HCT116 (cell line): ENCODE results near the gene MAP1S. TPM values are rescaled to one million over a fixed set of nuclear protein-coding genes. Genes with fewer than 3 reads are reported as not detected.

Experiments
- ATAC-seq: fragments of 200-7000 bp; cut with Tn5 transposase; 2 replicates; pipeline ENCODE4 v1.9.1; 2020; ENCODE audit warnings: mild to moderate bottlenecking, moderate library complexity
- BruUV-seq: library from RNA; stranded (reverse); fragments of 400-500 nt; replicated peaks from 2 replicates; lab custom pipeline; 2021; lab: Mats Ljungman, UMichigan
- CTCF ChIA-PET: fragments of 300-600 bp; sonication (Branson Sonifier 250); formaldehyde crosslinking; loops from one replicate; lab custom pipeline; 2021; ENCODE audit warnings: antibody characterized with exemption; lab: Charles Lee
- POLR2A ChIA-PET: fragments of 300-600, 350-600 bp; sonication (Branson Sonifier 250); formaldehyde crosslinking; loops from one replicate; lab custom pipeline; 2021; ENCODE audit warnings: antibody characterized with exemption; lab: Charles Lee
- RAD21 ChIA-PET, 2 experiments: fragments of 300-600 bp; sonication (Branson Sonifier 250); formaldehyde crosslinking; loops; one replicate each; lab custom pipeline; 2023; ENCODE audit warnings: low total read pairs in 2 of 2; ENCODE audit not compliant: uncharacterized antibody in 2 of 2, unreplicated experiment in 2 of 2, low non-redundant PET in 1 of 2; lab: Charles Lee
- DNase-seq: peaks from one replicate; pipeline ENCODE4 v3.0.0-alpha.2; 2010; ENCODE audit warnings: low read depth, low spot score
- H2AFZ ChIP-seq: fragments of 200-600 bp; shearing (Covaris generic), sonication (generic); 2 replicates; pipeline ENCODE4 v1.6.1; 2017; ENCODE audit warnings: low read depth, mixed run types, mixed read lengths, antibody characterized with exemption, low read length; ENCODE audit not compliant: poor library complexity, severe bottlenecking
- H3K27ac ChIP-seq: 2 replicates; pipeline ENCODE4 v1.5.1; 2012; ENCODE audit warnings: low read depth, low read length
- H3K27me3 ChIP-seq: fragments of 200-600 bp; sonication (generic); 2 replicates; pipeline ENCODE4 v1.6.1; 2016; ENCODE audit warnings: mixed run types, low read length, mixed read lengths; ENCODE audit not compliant: insufficient read depth
- H3K36me3 ChIP-seq, 2 experiments: fragments of 200-500 bp in 1 of 2; fragments of 200-600 bp in 1 of 2; sonication (Bioruptor generic) in 1 of 2; sonication (generic) in 1 of 2; 2 replicates each; pipeline versions ENCODE4 v1.5.1 to v1.6.1; 2014 to 2016; ENCODE audit warnings: low read length in 2 of 2, inconsistent platforms in 1 of 2, mixed read lengths in 1 of 2, mixed run types in 1 of 2; ENCODE audit not compliant: insufficient read depth in 2 of 2, control insufficient read depth in 1 of 2
- H3K4me1 ChIP-seq, 2 experiments: fragments of 200-600 bp in 1 of 2; sonication (generic) in 1 of 2; 2 replicates each; pipeline versions ENCODE4 v1.5.1 to v1.6.1; 2012 to 2017; ENCODE audit warnings: low read length in 2 of 2, inconsistent platforms in 1 of 2, mild to moderate bottlenecking in 1 of 2, mixed read lengths in 1 of 2, mixed run types in 1 of 2, moderate library complexity in 1 of 2; ENCODE audit not compliant: insufficient read depth in 2 of 2, control insufficient read depth in 1 of 2
- H3K4me2 ChIP-seq: fragments of 200-600 bp; sonication (generic); 2 replicates; pipeline ENCODE4 v1.6.1; 2017; ENCODE audit warnings: mixed run types, low read length, mixed read lengths
- H3K4me3 ChIP-seq, 2 experiments: fragments of 200-600 bp in 1 of 2; sonication (generic) in 1 of 2; replicated peaks in 1 of 2; 2 replicates each; pipeline ENCODE4 v1.5.1; 2011 to 2016; ENCODE audit warnings: low read length in 2 of 2, control low read depth in 1 of 2, low read depth in 1 of 2, mild to moderate bottlenecking in 1 of 2, mixed read lengths in 1 of 2, mixed run types in 1 of 2
- H3K79me2 ChIP-seq: fragments of 200-600 bp; sonication (generic); 2 replicates; pipeline ENCODE4 v1.6.1; 2017; ENCODE audit warnings: mild to moderate bottlenecking, mixed run types, low read length, moderate library complexity, mixed read lengths; ENCODE audit not compliant: insufficient read depth
- H3K9ac ChIP-seq: fragments of 200-600 bp; sonication (generic); 2 replicates; pipeline ENCODE4 v1.6.1; 2016; ENCODE audit warnings: low read length, mixed read lengths
- H3K9me2 ChIP-seq: fragments of 200-600 bp; sonication (generic), shearing (Covaris generic); 2 replicates; pipeline ENCODE4 v1.6.1; 2017; ENCODE audit warnings: mixed run types, mild to moderate bottlenecking, moderate library complexity; ENCODE audit not compliant: insufficient read depth
- H3K9me3 ChIP-seq, 2 experiments: fragments of 200-500 bp in 1 of 2; fragments of 200-600 bp in 1 of 2; sonication (Bioruptor generic) in 1 of 2; sonication (generic) in 1 of 2; 2 replicates each; pipeline ENCODE4 v1.6.1; 2014 to 2017; ENCODE audit warnings: low read length in 2 of 2, mixed read lengths in 2 of 2, inconsistent platforms in 1 of 2, low read depth in 1 of 2, mild to moderate bottlenecking in 1 of 2, mixed run types in 1 of 2, moderate library complexity in 1 of 2; ENCODE audit not compliant: control insufficient read depth in 1 of 2, insufficient read depth in 1 of 2
- H4K20me1 ChIP-seq: fragments of 200-600 bp; sonication (generic), shearing (Covaris generic); 2 replicates; pipeline ENCODE4 v1.6.1; 2017; ENCODE audit warnings: mixed run types, mild to moderate bottlenecking, moderate library complexity; ENCODE audit not compliant: insufficient read depth
- EZH2phosphoT487 ChIP-seq: fragments of 200-600 bp; IDR thresholded peaks from 2 replicates; pipeline ENCODE4 v1.6.1; 2018; ENCODE audit warnings: antibody characterized with exemption, borderline replicate concordance
- MAX ChIP-seq: IDR thresholded peaks from 2 replicates; pipeline ENCODE4 v1.6.1; 2012
- POLR2AphosphoS5 ChIP-seq: IDR thresholded peaks from 2 replicates; pipeline ENCODE4 v1.6.1; 2011; ENCODE audit warnings: mild to moderate bottlenecking, low read depth, low read length, moderate library complexity
- ZBTB33 ChIP-seq: IDR thresholded peaks from 2 replicates; pipeline ENCODE4 v1.6.1; 2011; ENCODE audit warnings: mild to moderate bottlenecking, low read length, moderate library complexity; ENCODE audit not compliant: insufficient replicate concordance; ENCODE audit errors: extremely low read depth
- ZFX ChIP-seq: fragments of 450-650 bp; IDR thresholded peaks from 2 replicates; pipeline ENCODE4 v1.6.1; 2017
- intact Hi-C: fragments of 100-400 bp; cut with micrococcal nuclease; formaldehyde crosslinking; loops from 2 replicates; pipeline ENCODE4 v1.10.0; 2022
- total RNA-seq: library from RNA; stranded (reverse); gene quantifications from one replicate; pipeline ENCODE4 v1.2.1, GENCODE V29; 2021; ENCODE audit not compliant: unreplicated experiment

Gene MAP1S
- total RNA-seq, 1 experiment from 2014 or later = 80.8 TPM

- TF ChIP-seq ZBTB33 = no peak
- no peak for TF ChIP-seq ZFX
- no peak for TF ChIP-seq MAX
- no peak for TF ChIP-seq POLR2AphosphoS5
These were observed 15.3 kb upstream of the MAP1S start (continued) for GRCh38 chr19:17703824-17704463.

- Histone ChIP-seq H3K4me1 (no peaks in the 10 kb centered on the region), H3K36me3 (no peaks in the 10 kb centered on the region), H3K4me2 (no peak overlapping the region), H3K4me3 (no peak overlapping the region), H3K9me3 (no peaks in the 10 kb centered on the region), H3K79me2 (no peaks in the 10 kb centered on the region), H4K20me1 (no peaks in the 10 kb centered on the region), H3K9me2 (no peaks in the 10 kb centered on the region), H3K27ac (no peak overlapping the region), H2AFZ (peak overlapping the region; percentile 73), H3K9ac (no peak overlapping the region), H3K27me3 (no peaks in the 10 kb centered on the region)
- intact Hi-C loops = no loop called here
- ATAC-seq = peak; percentile 87
- ChIA-PET CTCF (interaction anchor here (0.9 to 1.4 kb wide), 2 partner anchors 12 to 60 kb away, joined by 3 to 5 read pairs; partner anchors contain the start of gene MAP1S), POLR2A (no interaction called here), RAD21 (no interaction called here)
- BruUV-seq = no TSS peak
- TF ChIP-seq EZH2phosphoT487 (no peak), MAX (peak; percentile 48; the same call in 1 of the 2 replicates)
- peak; percentile 69 for DNase-seq
These were observed 12.5 kb upstream of the MAP1S start for GRCh38 chr19:17706750-17707181.
